OCI-LY3 (cell line): ENCODE data around the gene MYT1.

Experiments
- H2AFZ ChIP-seq: fragments of 200-600, 300-600 bp; shearing (Covaris generic); 2 replicates; pipeline ENCODE4 v1.6.0; 2014; ENCODE audit warnings: antibody characterized with exemption, low read depth, low read length
- H3K27ac ChIP-seq: fragments of 200-600, 300-600 bp; sonication (generic); 2 replicates; pipeline ENCODE4 v1.5.1; 2014; ENCODE audit warnings: mild to moderate bottlenecking, low read length, moderate library complexity, mixed read lengths
- H3K27me3 ChIP-seq: fragments of 200-600, 300-600 bp; sonication (generic); 2 replicates; pipeline ENCODE4 v1.6.1; 2014; ENCODE audit warnings: low read depth, low read length, mixed read lengths
- H3K36me3 ChIP-seq: fragments of 200-600, 300-600 bp; sonication (generic); replicated peaks from 2 replicates; pipeline ENCODE3; 2014; ENCODE audit warnings: low read depth, low read length, mixed read lengths
- H3K4me1 ChIP-seq: fragments of 300-600, 200-600 bp; sonication (generic); 2 replicates; pipeline ENCODE4 v1.6.1; 2014; ENCODE audit warnings: low read length, mixed read lengths
- H3K4me2 ChIP-seq: fragments of 200-600, 300-600 bp; sonication (generic); 2 replicates; pipeline ENCODE4 v1.6.1; 2014; ENCODE audit warnings: low read length, mixed read lengths
- H3K4me3 ChIP-seq: fragments of 300-600, 200-600 bp; sonication (generic); 2 replicates; pipeline ENCODE4 v1.5.1; 2014; ENCODE audit warnings: antibody characterized with exemption, mild to moderate bottlenecking, low read length, moderate library complexity
- H3K79me2 ChIP-seq: fragments of 300-600, 200-600 bp; shearing (Covaris generic); 2 replicates; pipeline ENCODE4 v1.6.1; 2014; ENCODE audit warnings: mild to moderate bottlenecking, low read length, mixed read lengths
- H3K9ac ChIP-seq: fragments of 300-600, 200-600 bp; shearing (Covaris generic); 2 replicates; pipeline ENCODE4 v1.6.0; 2014; ENCODE audit warnings: mild to moderate bottlenecking, low read length, moderate library complexity
- H3K9me3 ChIP-seq: fragments of 200-600, 300-600 bp; shearing (Covaris generic); 2 replicates; pipeline ENCODE4 v1.6.1; 2014; ENCODE audit warnings: low read length, mixed read lengths; ENCODE audit not compliant: insufficient read depth
- H4K20me1 ChIP-seq: fragments of 200-600, 300-600 bp; sonication (generic); 2 replicates; pipeline ENCODE4 v1.6.1; 2016; ENCODE audit warnings: low read length, mixed read lengths; ENCODE audit not compliant: insufficient read depth
- CTCF ChIP-seq: fragments of 200-600, 300-600 bp; sonication (generic); IDR thresholded peaks from 2 replicates; pipeline ENCODE4 v1.5.1; 2014; ENCODE audit warnings: antibody characterized with exemption, low read length, low read depth
- EZH2phosphoT487 ChIP-seq: fragments of 200-600 bp; shearing (Covaris generic); IDR thresholded peaks from 2 replicates; pipeline ENCODE4 v1.6.1; 2018; ENCODE audit warnings: antibody characterized with exemption, mixed run types, low read depth

The MYT1 gene

GRCh38 chr20:64188682-64189529 is 24.7 kb downstream of the MYT1 start:
- Histone ChIP-seq H2AFZ (no peak overlapping the region), H3K4me3 (no peak overlapping the region), H3K9ac (no peak overlapping the region), H3K4me1 (no peaks in the 10 kb centered on the region), H3K4me2 (no peak overlapping the region), H3K27ac (no peak overlapping the region), H3K36me3 (no peaks in the 10 kb centered on the region), H3K79me2 (no peaks in the 10 kb centered on the region), H3K27me3 (peaks cover 32% of the 10 kb centered on the region), H3K9me3 (no peaks in the 10 kb centered on the region), H4K20me1 (0 out of 2 replicates have a peak, but pooled peaks cover 9% of the 10 kb centered on the region)
- TF ChIP-seq EZH2phosphoT487 (no peak), CTCF (no peak)

GRCh38 chr20:64189530-64189966 is 25.3 kb downstream of the MYT1 start:
- 0 out of 2 replicates have a peak, but pooled peaks cover 9% of the 10 kb centered on the region for H4K20me1 ChIP-seq
- no peaks in the 10 kb centered on the region for H3K79me2 ChIP-seq
- TF ChIP-seq CTCF (no peak), EZH2phosphoT487 (no peak)
- H3K27ac ChIP-seq: no peak overlapping the region
- no peaks in the 10 kb centered on the region for H3K4me1 ChIP-seq
- peaks cover 35% of the 10 kb centered on the region for H3K27me3 ChIP-seq
- no peak overlapping the region for H3K9ac ChIP-seq
- no peak overlapping the region for H3K4me2 ChIP-seq
- no peak overlapping the region for H2AFZ ChIP-seq
- H3K36me3 ChIP-seq: no peaks in the 10 kb centered on the region
- no peak overlapping the region for H3K4me3 ChIP-seq
- no peaks in the 10 kb centered on the region for H3K9me3 ChIP-seq

- H3K4me2 ChIP-seq: no peak overlapping the region
- no peak overlapping the region for H3K4me3 ChIP-seq
- no peak overlapping the region for H3K27ac ChIP-seq
These were observed 25.7 kb downstream of the MYT1 start for GRCh38 chr20:64189986-64190385.

More at GRCh38 chr20:64189986-64190385, 25.7 kb downstream of the MYT1 start:
- Histone ChIP-seq H3K79me2 (no peaks in the 10 kb centered on the region), H3K36me3 (no peaks in the 10 kb centered on the region), H2AFZ (no peak overlapping the region), H3K4me1 (no peaks in the 10 kb centered on the region), H4K20me1 (0 out of 2 replicates have a peak, but pooled peaks cover 9% of the 10 kb centered on the region), H3K9me3 (no peaks in the 10 kb centered on the region), H3K27me3 (peaks cover 32% of the 10 kb centered on the region), H3K9ac (no peak overlapping the region)
- TF ChIP-seq CTCF: no peak
- TF ChIP-seq EZH2phosphoT487: no peak
